SK-N-SH treated with all-trans-retinoic acid at 6 μM for 48 hours (cell line): ENCODE data around the gene ATP6V0E1.
"Not testable (repeated sequence)": the region's sequence is repeated elsewhere in the genome, so short reads cannot be mapped to it uniquely, and the experiment has no call there.

Source experiments
- BACH2 ChIP-seq: fragments of 250-450 bp; sonication (Bioruptor Pico); IDR thresholded peaks from 2 replicates; pipeline ENCODE4 v1.9.0; 2021; ENCODE audit warnings: mild to moderate bottlenecking, borderline replicate concordance
- ISL1 ChIP-seq: fragments of 250-450 bp; sonication (Bioruptor Pico); IDR thresholded peaks from 2 replicates; pipeline ENCODE4 v2.1.2; 2022; ENCODE audit warnings: mild to moderate bottlenecking, moderate library complexity
- PATZ1 ChIP-seq: fragments of 250-450 bp; sonication (Bioruptor Pico); IDR thresholded peaks from 2 replicates; pipeline ENCODE4 v1.8.0; 2020; ENCODE audit warnings: mild to moderate bottlenecking, moderate library complexity, borderline replicate concordance
- PPARA ChIP-seq: fragments of 250-450 bp; sonication (Bioruptor Pico); IDR thresholded peaks from 2 replicates; pipeline ENCODE4 v1.5.0; 2020; ENCODE audit warnings: mild to moderate bottlenecking, borderline replicate concordance
- RARB ChIP-seq: fragments of 250-450 bp; sonication (Bioruptor Pico); IDR thresholded peaks from 2 replicates; pipeline ENCODE4 v1.8.0; 2021; ENCODE audit warnings: mild to moderate bottlenecking, moderate library complexity
- TOX ChIP-seq: fragments of 250-450 bp; sonication (Bioruptor Pico); IDR thresholded peaks from 2 replicates; pipeline ENCODE4 v1.8.0; 2021; ENCODE audit warnings: mild to moderate bottlenecking, moderate library complexity, borderline replicate concordance
- ZFP30 ChIP-seq: fragments of 450-650 bp; formaldehyde crosslinking; IDR thresholded peaks from 2 replicates; pipeline ENCODE4 v1.5.0; 2022; ENCODE audit warnings: mild to moderate bottlenecking, moderate library complexity

GRCh38 chr5:173076471-173076870 lies 92.9 kb downstream of the ATP6V0E1 start:
- not testable (repeated sequence) for TF ChIP-seq BACH2; ZFP30 (CRISPR knock-in tag); TOX (CRISPR knock-in tag); RARB (CRISPR knock-in tag); PATZ1 (CRISPR knock-in tag); PPARA (CRISPR knock-in tag); ISL1 (CRISPR knock-in tag)
